ENCODE data around the gene DDX54.

DDX54 gene

GRCh38 chr12:113190761-113191160 is 5.5 kb upstream of the DDX54 start:
- Histone ChIP-seq H3K27ac (ENCODE audit: low read depth in 2 of 2, low read length in 2 of 2) (no peak overlapping the region), H3K4me1 (ENCODE audit: control insufficient read depth in 2 of 2, insufficient read depth in 2 of 2, low read length in 2 of 2) (peaks cover 10 to 19% of the 10 kb centered on the region in 2 donors), H3K36me3 (ENCODE audit: control insufficient read depth in 2 of 2, insufficient read depth in 2 of 2, low read length in 2 of 2) (peaks cover 17 to 24% of the 10 kb centered on the region in 2 donors), H3K4me3 (ENCODE audit: low read length in 2 of 2) (no peak overlapping the region), H3K9me3 (ENCODE audit: control insufficient read depth in 2 of 2, low read length in 2 of 2) (no peaks in the 10 kb centered on the region), H3K9ac (ENCODE audit: low read depth in 1 of 2, low read length in 2 of 2) (no peak overlapping the region), H3K27me3 (ENCODE audit: control insufficient read depth in 2 of 2, insufficient read depth in 2 of 2, low read length in 2 of 2) (no peaks in the 10 kb centered on the region)

GRCh38 chr12:113189361-113189760 is 4.1 kb upstream of the DDX54 start:
- peaks cover 11 to 21% of the 10 kb centered on the region in 2 donors for H3K4me1 ChIP-seq (ENCODE audit: control insufficient read depth in 2 of 2, insufficient read depth in 2 of 2, low read length in 2 of 2)
- H3K9ac ChIP-seq (ENCODE audit: low read depth in 1 of 2, low read length in 2 of 2): no peak overlapping the region
- no peaks in the 10 kb centered on the region for H3K27me3 ChIP-seq (ENCODE audit: control insufficient read depth in 2 of 2, insufficient read depth in 2 of 2, low read length in 2 of 2)
- H3K36me3 ChIP-seq (ENCODE audit: control insufficient read depth in 2 of 2, insufficient read depth in 2 of 2, low read length in 2 of 2): peaks cover 17 to 24% of the 10 kb centered on the region in 2 donors
- no peaks in the 10 kb centered on the region for H3K9me3 ChIP-seq (ENCODE audit: control insufficient read depth in 2 of 2, low read length in 2 of 2)
- no peak overlapping the region for H3K4me3 ChIP-seq (ENCODE audit: low read length in 2 of 2)
- H3K27ac ChIP-seq (ENCODE audit: low read depth in 2 of 2, low read length in 2 of 2): no peak overlapping the region

- Histone ChIP-seq H3K36me3 (ENCODE audit: control insufficient read depth in 2 of 2, insufficient read depth in 2 of 2, low read length in 2 of 2) (peaks cover 14 to 15% of the 10 kb centered on the region in 2 donors), H3K27ac (ENCODE audit: low read depth in 2 of 2, low read length in 2 of 2) (no peak overlapping the region), H3K9ac (ENCODE audit: low read depth in 1 of 2, low read length in 2 of 2) (peak overlapping the region; percentile 85 to 88), H3K9me3 (ENCODE audit: control insufficient read depth in 2 of 2, low read length in 2 of 2) (no peaks in the 10 kb centered on the region), H3K4me1 (ENCODE audit: control insufficient read depth in 2 of 2, insufficient read depth in 2 of 2, low read length in 2 of 2) (peaks cover 14 to 18% of the 10 kb centered on the region in 2 donors), H3K27me3 (ENCODE audit: control insufficient read depth in 2 of 2, insufficient read depth in 2 of 2, low read length in 2 of 2) (no peaks in the 10 kb centered on the region), H3K4me3 (ENCODE audit: low read length in 2 of 2) (peak overlapping the region; percentile 57 to 98)
Measured at GRCh38 chr12:113186666-113187325, 1.5 kb upstream of the DDX54 start.

GRCh38 chr12:113186033-113186365 is 721 bp upstream of the DDX54 start:
- H3K36me3 ChIP-seq (ENCODE audit: control insufficient read depth in 2 of 2, insufficient read depth in 2 of 2, low read length in 2 of 2): peaks cover 7 to 9% of the 10 kb centered on the region in 2 donors
- no peaks in the 10 kb centered on the region for H3K9me3 ChIP-seq (ENCODE audit: control insufficient read depth in 2 of 2, low read length in 2 of 2)
- no peaks in the 10 kb centered on the region for H3K27me3 ChIP-seq (ENCODE audit: control insufficient read depth in 2 of 2, insufficient read depth in 2 of 2, low read length in 2 of 2)
- peaks cover 14 to 18% of the 10 kb centered on the region in 2 donors for H3K4me1 ChIP-seq (ENCODE audit: control insufficient read depth in 2 of 2, insufficient read depth in 2 of 2, low read length in 2 of 2)
- peak overlapping the region; percentile 85 to 88 for H3K9ac ChIP-seq (ENCODE audit: low read depth in 1 of 2, low read length in 2 of 2)
- H3K27ac ChIP-seq (ENCODE audit: low read depth in 2 of 2, low read length in 2 of 2): peak overlapping the region; percentile 90 to 93
- peak overlapping the region; percentile 92 to 98 for H3K4me3 ChIP-seq (ENCODE audit: low read length in 2 of 2)

- Histone ChIP-seq H3K27me3 (ENCODE audit: control insufficient read depth in 2 of 2, insufficient read depth in 2 of 2, low read length in 2 of 2) (no peaks in the 10 kb centered on the region), H3K36me3 (ENCODE audit: control insufficient read depth in 2 of 2, insufficient read depth in 2 of 2, low read length in 2 of 2) (peaks cover 8 to 18% of the 10 kb centered on the region in 2 donors), H3K9me3 (ENCODE audit: control insufficient read depth in 2 of 2, low read length in 2 of 2) (no peaks in the 10 kb centered on the region), H3K9ac (ENCODE audit: low read depth in 1 of 2, low read length in 2 of 2) (peak overlapping the region; percentile 85 to 88), H3K4me1 (ENCODE audit: control insufficient read depth in 2 of 2, insufficient read depth in 2 of 2, low read length in 2 of 2) (peaks cover 14 to 18% of the 10 kb centered on the region in 2 donors), H3K27ac (ENCODE audit: low read depth in 2 of 2, low read length in 2 of 2) (peak overlapping the region; percentile 90 to 93), H3K4me3 (ENCODE audit: low read length in 2 of 2) (peak overlapping the region; percentile 92 to 98)
Measured at GRCh38 chr12:113184900-113185179, 438 bp downstream of the DDX54 start.

GRCh38 chr12:113184098-113184899 is 979 bp downstream of the DDX54 start:
- Histone ChIP-seq H3K27ac (ENCODE audit: low read depth in 2 of 2, low read length in 2 of 2) (peak overlapping the region; percentile 90 to 93), H3K27me3 (ENCODE audit: control insufficient read depth in 2 of 2, insufficient read depth in 2 of 2, low read length in 2 of 2) (no peaks in the 10 kb centered on the region), H3K36me3 (ENCODE audit: control insufficient read depth in 2 of 2, insufficient read depth in 2 of 2, low read length in 2 of 2) (peaks cover 9 to 21% of the 10 kb centered on the region in 2 donors), H3K4me1 (ENCODE audit: control insufficient read depth in 2 of 2, insufficient read depth in 2 of 2, low read length in 2 of 2) (peaks cover 14 to 18% of the 10 kb centered on the region in 2 donors), H3K4me3 (ENCODE audit: low read length in 2 of 2) (peak overlapping the region; percentile 92 to 98), H3K9ac (ENCODE audit: low read depth in 1 of 2, low read length in 2 of 2) (peak overlapping the region; percentile 85 to 88), H3K9me3 (ENCODE audit: control insufficient read depth in 2 of 2, low read length in 2 of 2) (no peaks in the 10 kb centered on the region)

- Histone ChIP-seq H3K36me3 (ENCODE audit: control insufficient read depth in 2 of 2, insufficient read depth in 2 of 2, low read length in 2 of 2) (peaks cover 14 to 29% of the 10 kb centered on the region in 2 donors), H3K27me3 (ENCODE audit: control insufficient read depth in 2 of 2, insufficient read depth in 2 of 2, low read length in 2 of 2) (no peaks in the 10 kb centered on the region), H3K27ac (ENCODE audit: low read depth in 2 of 2, low read length in 2 of 2) (no peak overlapping the region), H3K4me1 (ENCODE audit: control insufficient read depth in 2 of 2, insufficient read depth in 2 of 2, low read length in 2 of 2) (peaks cover 14 to 18% of the 10 kb centered on the region in 2 donors), H3K9me3 (ENCODE audit: control insufficient read depth in 2 of 2, low read length in 2 of 2) (no peaks in the 10 kb centered on the region), H3K4me3 (ENCODE audit: low read length in 2 of 2) (no peak overlapping the region), H3K9ac (ENCODE audit: low read depth in 1 of 2, low read length in 2 of 2) (no peak overlapping the region)
Measured at GRCh38 chr12:113183030-113183589, 2.2 kb downstream of the DDX54 start.

GRCh38 chr12:113181975-113182374 is 3.3 kb downstream of the DDX54 start:
- H3K36me3 ChIP-seq (ENCODE audit: control insufficient read depth in 2 of 2, insufficient read depth in 2 of 2, low read length in 2 of 2): peaks cover 26 to 40% of the 10 kb centered on the region in 2 donors
- no peak overlapping the region for H3K9ac ChIP-seq (ENCODE audit: low read depth in 1 of 2, low read length in 2 of 2)
- H3K27ac ChIP-seq (ENCODE audit: low read depth in 2 of 2, low read length in 2 of 2): no peak overlapping the region
- H3K4me3 ChIP-seq (ENCODE audit: low read length in 2 of 2): no peak overlapping the region
- H3K27me3 ChIP-seq (ENCODE audit: control insufficient read depth in 2 of 2, insufficient read depth in 2 of 2, low read length in 2 of 2): no peaks in the 10 kb centered on the region
- H3K9me3 ChIP-seq (ENCODE audit: control insufficient read depth in 2 of 2, low read length in 2 of 2): no peaks in the 10 kb centered on the region
- peaks cover 14 to 18% of the 10 kb centered on the region in 2 donors for H3K4me1 ChIP-seq (ENCODE audit: control insufficient read depth in 2 of 2, insufficient read depth in 2 of 2, low read length in 2 of 2)

- Histone ChIP-seq H3K36me3 (ENCODE audit: control insufficient read depth in 2 of 2, insufficient read depth in 2 of 2, low read length in 2 of 2) (peaks cover 30 to 48% of the 10 kb centered on the region in 2 donors), H3K9ac (ENCODE audit: low read depth in 1 of 2, low read length in 2 of 2) (no peak overlapping the region), H3K9me3 (ENCODE audit: control insufficient read depth in 2 of 2, low read length in 2 of 2) (no peaks in the 10 kb centered on the region), H3K27ac (ENCODE audit: low read depth in 2 of 2, low read length in 2 of 2) (no peak overlapping the region), H3K27me3 (ENCODE audit: control insufficient read depth in 2 of 2, insufficient read depth in 2 of 2, low read length in 2 of 2) (no peaks in the 10 kb centered on the region), H3K4me1 (ENCODE audit: control insufficient read depth in 2 of 2, insufficient read depth in 2 of 2, low read length in 2 of 2) (peaks cover 4 to 5% of the 10 kb centered on the region in 2 donors), H3K4me3 (ENCODE audit: low read length in 2 of 2) (no peak overlapping the region)
Measured at GRCh38 chr12:113180333-113180732, 4.9 kb downstream of the DDX54 start.

GRCh38 chr12:113179023-113179422 is 6.3 kb downstream of the DDX54 start:
- Histone ChIP-seq H3K36me3 (ENCODE audit: control insufficient read depth in 2 of 2, insufficient read depth in 2 of 2, low read length in 2 of 2) (peaks cover 36 to 53% of the 10 kb centered on the region in 2 donors), H3K27ac (ENCODE audit: low read depth in 2 of 2, low read length in 2 of 2) (no peak overlapping the region), H3K9me3 (ENCODE audit: control insufficient read depth in 2 of 2, low read length in 2 of 2) (no peaks in the 10 kb centered on the region), H3K4me1 (ENCODE audit: control insufficient read depth in 2 of 2, insufficient read depth in 2 of 2, low read length in 2 of 2) (no peaks in the 10 kb centered on the region), H3K27me3 (ENCODE audit: control insufficient read depth in 2 of 2, insufficient read depth in 2 of 2, low read length in 2 of 2) (no peaks in the 10 kb centered on the region), H3K9ac (ENCODE audit: low read depth in 1 of 2, low read length in 2 of 2) (no peak overlapping the region), H3K4me3 (ENCODE audit: low read length in 2 of 2) (no peak overlapping the region)
